H9 (cell line): ENCODE results near the gene MKRN3. TPM values are rescaled to one million over a fixed set of nuclear protein-coding genes. Genes with fewer than 3 reads are reported as not detected.

Experiments
- DNase-seq: peaks from one replicate; pipeline ENCODE4 v3.0.0-alpha.2; 2017
- H2AFZ ChIP-seq: one replicate; pipeline ENCODE4 v1.6.1; 2013; ENCODE audit warnings: mild to moderate bottlenecking, low read length, control low read depth, moderate library complexity
- H2AK5ac ChIP-seq: 2 replicates; pipeline ENCODE4 v1.6.1; 2013; ENCODE audit warnings: low read length, control low read depth, mixed read lengths; ENCODE audit not compliant: insufficient read length
- H2BK120ac ChIP-seq: one replicate; pipeline ENCODE4 v1.6.1; 2013; ENCODE audit warnings: low read depth, mild to moderate bottlenecking, low read length, control low read depth, inconsistent platforms; ENCODE audit not compliant: poor library complexity, severe bottlenecking
- H2BK12ac ChIP-seq: 2 replicates; pipeline ENCODE4 v1.6.1; 2013; ENCODE audit warnings: low read length, control low read depth, mixed read lengths, low read depth; ENCODE audit not compliant: insufficient read length
- H2BK15ac ChIP-seq: 2 replicates; pipeline ENCODE4 v1.6.1; 2013; ENCODE audit warnings: low read depth, low read length, control low read depth
- H2BK20ac ChIP-seq: one replicate; pipeline ENCODE4 v1.6.1; 2013; ENCODE audit warnings: low read depth, mild to moderate bottlenecking, low read length, control low read depth, inconsistent platforms; ENCODE audit not compliant: poor library complexity, severe bottlenecking
- H2BK5ac ChIP-seq: 2 replicates; pipeline ENCODE4 v1.6.1; 2013; ENCODE audit warnings: low read length, control low read depth, mixed read lengths; ENCODE audit not compliant: insufficient read length
- H3K14ac ChIP-seq: 2 replicates; pipeline ENCODE4 v1.6.1; 2013; ENCODE audit warnings: low read length, control low read depth; ENCODE audit not compliant: insufficient read depth
- H3K18ac ChIP-seq: 2 replicates; pipeline ENCODE4 v1.6.1; 2013; ENCODE audit warnings: low read depth, mild to moderate bottlenecking, mixed read lengths, low read length, control low read depth; ENCODE audit not compliant: insufficient read length
- H3K23ac ChIP-seq: 2 replicates; pipeline ENCODE4 v1.6.1; 2013; ENCODE audit warnings: low read length, control low read depth, mixed read lengths, low read depth; ENCODE audit not compliant: insufficient read length
- H3K23me2 ChIP-seq: 2 replicates; pipeline ENCODE4 v1.6.1; 2013; ENCODE audit warnings: low read depth, mild to moderate bottlenecking, mixed read lengths, low read length, control low read depth; ENCODE audit not compliant: insufficient read length, poor library complexity, severe bottlenecking
- H3K27ac ChIP-seq: 2 replicates; pipeline ENCODE4 v1.5.1; 2013; ENCODE audit warnings: low read length, control low read depth, mixed read lengths, low read depth; ENCODE audit not compliant: insufficient read length
- H3K27me3 ChIP-seq: 2 replicates; pipeline ENCODE4 v1.6.1; 2013; ENCODE audit warnings: low read length, control low read depth, inconsistent platforms; ENCODE audit not compliant: insufficient read depth
- H3K4ac ChIP-seq: 2 replicates; pipeline ENCODE4 v1.6.1; 2013; ENCODE audit warnings: low read depth, mild to moderate bottlenecking, control low read depth, inconsistent platforms, low read length, moderate library complexity
- H3K4me1 ChIP-seq: 2 replicates; pipeline ENCODE4 v1.6.1; 2013; ENCODE audit warnings: low read length, control low read depth, inconsistent platforms; ENCODE audit not compliant: insufficient read depth
- H3K4me2 ChIP-seq: 2 replicates; pipeline ENCODE4 v1.6.1; 2013; ENCODE audit warnings: low read length, control low read depth, mixed read lengths; ENCODE audit not compliant: insufficient read length, insufficient read depth
- H3K56ac ChIP-seq: 2 replicates; pipeline ENCODE4 v1.6.1; 2013; ENCODE audit warnings: low read depth, mild to moderate bottlenecking, mixed read lengths, low read length, control low read depth; ENCODE audit not compliant: insufficient read length
- H3K79me1 ChIP-seq: 2 replicates; pipeline ENCODE4 v1.6.1; 2013; ENCODE audit warnings: low read depth, mild to moderate bottlenecking, moderate library complexity, low read length, control low read depth, inconsistent platforms; ENCODE audit not compliant: insufficient read depth, poor library complexity, severe bottlenecking
- H3K79me2 ChIP-seq: 2 replicates; pipeline ENCODE4 v1.6.1; 2013; ENCODE audit warnings: low read length, control low read depth, inconsistent platforms; ENCODE audit not compliant: insufficient read depth
- H3K9ac ChIP-seq: 2 replicates; pipeline ENCODE4 v1.6.1; 2013; ENCODE audit warnings: low read length, control low read depth, mixed read lengths; ENCODE audit not compliant: insufficient read length; ENCODE audit errors: extremely low read depth
- H3K9me3 ChIP-seq: one replicate; pipeline ENCODE4 v1.6.1; 2013; ENCODE audit warnings: low read depth, low read length, inconsistent platforms; ENCODE audit not compliant: control insufficient read depth
- H3T11ph ChIP-seq: one replicate; pipeline ENCODE4 v1.6.1; 2013; ENCODE audit warnings: mild to moderate bottlenecking, low read length, control low read depth, inconsistent platforms
- H4K20me1 ChIP-seq: one replicate; pipeline ENCODE4 v1.6.1; 2013; ENCODE audit not compliant: control insufficient read depth, insufficient read length, insufficient read depth
- H4K5ac ChIP-seq: 2 replicates; pipeline ENCODE4 v1.6.1; 2013; ENCODE audit warnings: low read depth, mild to moderate bottlenecking, mixed read lengths, low read length, control low read depth; ENCODE audit not compliant: insufficient read length
- H4K8ac ChIP-seq: replicated peaks from 2 replicates; pipeline ENCODE4 v1.6.1; 2013; ENCODE audit warnings: low read length, control low read depth, mixed read lengths, low read depth; ENCODE audit not compliant: insufficient read length
- H4K91ac ChIP-seq: 2 replicates; pipeline ENCODE4 v1.6.1; 2013; ENCODE audit warnings: low read depth, mild to moderate bottlenecking, moderate library complexity, mixed read lengths, low read length, control low read depth; ENCODE audit not compliant: insufficient read length
- H3K27ac Mint-ChIP-seq, 3 experiments: 2 replicates in 2 of 3; 3 replicates in 1 of 3; pipeline ENCODE4 v1.8.0; 2020 to 2021; ENCODE audit warnings: mixed read lengths in 3 of 3, mild to moderate bottlenecking in 1 of 3, moderate library complexity in 1 of 3
- H3K27me3 Mint-ChIP-seq: 2 replicates; pipeline ENCODE4 v1.8.0; 2021; ENCODE audit warnings: low read depth, mild to moderate bottlenecking, moderate library complexity, mixed read lengths
- H3K36me3 Mint-ChIP-seq, 3 experiments: 2 replicates in 2 of 3; 3 replicates in 1 of 3; pipeline ENCODE4 v1.8.0; 2020 to 2021; ENCODE audit warnings: low read depth in 3 of 3, mixed read lengths in 3 of 3; ENCODE audit not compliant: insufficient read depth in 1 of 3
- H3K4me1 Mint-ChIP-seq, 2 experiments: 2 replicates each; pipeline ENCODE4 v1.8.0; 2020; ENCODE audit warnings: mixed read lengths in 2 of 2
- H3K4me3 Mint-ChIP-seq, 2 experiments: 2 replicates in 1 of 2; 3 replicates in 1 of 2; pipeline ENCODE4 v1.8.0; 2020 to 2021; ENCODE audit warnings: mild to moderate bottlenecking in 2 of 2, mixed read lengths in 2 of 2, moderate library complexity in 1 of 2
- H3K9me3 Mint-ChIP-seq, 2 experiments: 2 replicates in 1 of 2; 3 replicates in 1 of 2; pipeline ENCODE4 v1.8.0; 2020; ENCODE audit warnings: mild to moderate bottlenecking in 2 of 2, mixed read lengths in 2 of 2, moderate library complexity in 1 of 2
- CTCF ChIP-seq: fragments of 200-600 bp; sonication (generic); conservative IDR thresholded peaks from 3 replicates; pipeline ENCODE4 v1.8.0; 2021; ENCODE audit warnings: antibody characterized with exemption, mild to moderate bottlenecking
- WGBS: extraction: QIAGEN DNeasy Blood & Tissue Kit; methylation state at CpG from one replicate; pipeline ENCODE4 v1.1.7; 2013; ENCODE audit warnings: missing lambda C conversion rate, low lambda C conversion rate, mixed read lengths; ENCODE audit not compliant: insufficient read length; ENCODE audit errors: extremely low coverage; 5-methylcytosine and 5-hydroxymethylcytosine counted together
- total RNA-seq: library from RNA; stranded (reverse); gene quantifications from 2 replicates; pipeline ENCODE4 v1.2.1, GENCODE V29; 2021

MKRN3 gene
- total RNA-seq, 1 experiment from 2014 or later: not detected

GRCh38 chr15:23569151-23569925 is 3.9 kb downstream of the MKRN3 start:
- Histone ChIP-seq H3T11ph (no peak overlapping the region), H4K8ac (no peak overlapping the region), H3K79me1 (no peaks in the 10 kb centered on the region), H2AK5ac (no peak overlapping the region), H2BK12ac (no peak overlapping the region), H4K20me1 (no peaks in the 10 kb centered on the region), H3K9me3 (peaks cover 64% of the 10 kb centered on the region), H3K79me2 (no peaks in the 10 kb centered on the region), H3K4ac (no peak overlapping the region), H4K91ac (no peak overlapping the region), H3K23ac (no peak overlapping the region), H2AFZ (no peak overlapping the region), H3K14ac (no peak overlapping the region), H3K4me2 (no peak overlapping the region), H3K27ac (no peak overlapping the region), H2BK5ac (no peak overlapping the region), H4K5ac (no peak overlapping the region), H3K27me3 (no peaks in the 10 kb centered on the region), H3K18ac (no peak overlapping the region), H3K9ac (no peak overlapping the region), H3K23me2 (no peaks in the 10 kb centered on the region), H3K4me1 (no peaks in the 10 kb centered on the region), H2BK120ac (no peak overlapping the region), H2BK15ac (no peak overlapping the region), H2BK20ac (no peak overlapping the region), H3K56ac (no peak overlapping the region)
- no peaks in the 10 kb centered on the region; a peak in 1 of 4 replicates for H3K4me1 Mint-ChIP-seq
- H3K4me3 Mint-ChIP-seq: no peak overlapping the region
- H3K27ac Mint-ChIP-seq: no peak overlapping the region
- no peak for TF ChIP-seq CTCF
- no CpG with 5 or more reads among the region's 5 CpGs for WGBS
- H3K36me3 Mint-ChIP-seq: peaks cover 13 to 15% (median 15%) of the 10 kb centered on the region in 3 experiments
- DNase-seq: no peak
- H3K27me3 Mint-ChIP-seq: no peaks in the 10 kb centered on the region
- H3K9me3 Mint-ChIP-seq: peaks cover 59 to 81% of the 10 kb centered on the region in 2 experiments
